GM18951 (cell line): Measurements from ENCODE around the gene CLEC11A.

Experiments
- POLR2A ChIP-seq: IDR thresholded peaks from 4 replicates; pipeline ENCODE4 v1.6.1; 2011; ENCODE audit warnings: mild to moderate bottlenecking; ENCODE audit not compliant: insufficient read length, insufficient read depth; ENCODE audit errors: extremely low read depth
- in situ Hi-C: fragments of 300-500 bp; cut with MboI; formaldehyde crosslinking; loops from one replicate; pipeline ENCODE4 v1.12.0; 2022; ENCODE audit warnings: low sequenced_read_pairs, mixed read lengths, inconsistent platforms; ENCODE audit not compliant: unreplicated experiment

The CLEC11A gene

DNA sequence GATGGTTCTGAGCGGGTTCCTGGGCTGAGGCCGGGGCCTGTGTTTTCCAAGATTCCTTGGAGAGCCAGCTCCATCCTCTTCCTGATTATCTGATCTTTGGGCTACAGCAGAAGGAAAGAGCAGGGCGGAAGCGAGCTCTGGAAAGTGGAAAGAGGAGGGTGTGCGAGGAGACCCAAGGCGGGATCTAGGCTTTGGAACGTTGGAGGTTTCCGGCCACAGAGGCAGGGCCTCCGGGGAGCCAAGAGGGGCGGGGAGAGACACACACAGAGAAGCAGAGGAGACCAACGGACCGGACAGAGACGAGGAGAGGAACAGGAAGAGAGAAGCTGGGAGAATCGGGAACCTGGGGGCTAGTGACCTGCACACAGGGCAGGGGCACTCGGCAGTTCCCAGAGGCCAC, at the start of gene CLEC11A:
Gene CLEC11A (plus strand): TSS at position 296 of the 400 bp plus-strand sequence. CDS start 162 bp downstream, outside the sequence.
- TF ChIP-seq POLR2A: no peak
- in situ Hi-C loops: no loop called here

- TF ChIP-seq POLR2A: no peak
- in situ Hi-C loops: no loop called here
Observed at GRCh38 chr19:50676625-50677197, 46.5 kb upstream of the CLEC11A start.

DNA sequence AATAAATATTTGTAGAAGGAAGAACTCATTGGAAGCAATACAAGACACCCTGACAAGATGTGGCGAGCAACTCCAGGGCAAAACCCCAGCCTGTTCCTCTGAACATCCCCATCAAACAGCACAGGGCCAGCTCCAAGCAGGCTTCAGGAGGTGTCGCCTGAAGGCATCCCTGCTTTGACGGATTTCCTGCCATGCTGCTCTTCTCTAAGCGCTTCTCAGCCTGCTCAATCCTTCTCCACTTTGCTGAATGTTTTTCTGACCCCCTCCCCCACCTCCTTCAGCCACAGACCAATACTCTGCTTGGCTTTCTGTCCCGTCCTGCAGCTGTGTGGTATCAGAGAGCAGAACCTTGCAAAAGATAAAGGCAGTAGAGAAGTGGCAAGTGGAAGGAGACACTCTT, 45.5 kb upstream of the CLEC11A start:
- no peak for TF ChIP-seq POLR2A
- in situ Hi-C loops: no loop called here

GRCh38 chr19:50678323-50678722, 44.8 kb upstream of the CLEC11A start:
- in situ Hi-C loops: no loop called here

GRCh38 chr19:50679177-50680125, 43.7 kb upstream of the CLEC11A start:
- in situ Hi-C loops: no loop called here
- TF ChIP-seq POLR2A: no peak

More at GRCh38 chr19:50678323-50678722, 44.8 kb upstream of the CLEC11A start:
- no peak for TF ChIP-seq POLR2A

DNA sequence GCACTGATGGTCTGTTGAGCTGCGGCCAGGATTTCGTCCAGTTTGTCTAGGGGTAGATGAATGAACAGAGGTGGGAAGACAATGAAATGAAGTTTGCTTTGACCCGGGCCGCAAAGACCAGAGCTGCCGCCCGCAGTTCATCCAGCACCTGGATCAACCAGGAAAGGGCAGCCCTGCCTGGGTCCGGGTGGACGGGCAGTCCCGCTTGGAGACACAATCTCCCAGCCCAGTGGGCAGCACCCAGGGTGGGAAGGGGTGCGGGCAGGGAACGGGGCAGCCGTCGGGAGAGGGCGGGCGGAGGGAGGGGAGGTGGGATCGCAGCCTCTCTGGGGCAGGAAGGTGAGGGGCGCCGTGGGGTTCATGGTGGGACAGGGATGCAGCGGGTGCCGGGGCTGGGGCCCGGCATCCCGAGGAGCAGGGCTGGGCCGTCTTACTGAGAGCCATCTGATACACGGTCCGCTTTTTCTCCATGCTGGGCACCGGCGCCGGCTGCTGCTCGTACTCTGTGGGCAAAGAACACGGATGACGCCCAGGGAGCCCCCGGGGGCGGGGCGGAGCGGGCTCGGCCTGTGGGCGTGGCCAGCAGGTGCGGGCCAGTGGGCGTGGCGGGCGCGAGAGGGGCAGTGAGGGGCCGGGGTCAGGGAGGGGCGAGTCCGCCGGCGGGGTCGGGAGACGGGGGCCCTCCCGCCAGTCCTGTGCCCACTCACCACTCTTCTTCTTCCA, 36.7 kb upstream of the CLEC11A start:
- in situ Hi-C loops: no loop called here
- TF ChIP-seq POLR2A: no peak

GRCh38 chr19:50688766-50689165, 34.4 kb upstream of the CLEC11A start:
- in situ Hi-C loops: no loop called here
- TF ChIP-seq POLR2A: no peak

- TF ChIP-seq POLR2A: no peak
- in situ Hi-C loops: no loop called here
Observed at GRCh38 chr19:50690439-50690838, 32.7 kb upstream of the CLEC11A start.

GRCh38 chr19:50693064-50693975, 29.8 kb upstream of the CLEC11A start:
- no peak for TF ChIP-seq POLR2A
- in situ Hi-C loops: no loop called here

GRCh38 chr19:50694815-50695145, 28.4 kb upstream of the CLEC11A start:
- no peak for TF ChIP-seq POLR2A
- in situ Hi-C loops: no loop called here

- in situ Hi-C loops: no loop called here
- no peak for TF ChIP-seq POLR2A
Observed at GRCh38 chr19:50695251-50696093, 27.7 kb upstream of the CLEC11A start.

DNA sequence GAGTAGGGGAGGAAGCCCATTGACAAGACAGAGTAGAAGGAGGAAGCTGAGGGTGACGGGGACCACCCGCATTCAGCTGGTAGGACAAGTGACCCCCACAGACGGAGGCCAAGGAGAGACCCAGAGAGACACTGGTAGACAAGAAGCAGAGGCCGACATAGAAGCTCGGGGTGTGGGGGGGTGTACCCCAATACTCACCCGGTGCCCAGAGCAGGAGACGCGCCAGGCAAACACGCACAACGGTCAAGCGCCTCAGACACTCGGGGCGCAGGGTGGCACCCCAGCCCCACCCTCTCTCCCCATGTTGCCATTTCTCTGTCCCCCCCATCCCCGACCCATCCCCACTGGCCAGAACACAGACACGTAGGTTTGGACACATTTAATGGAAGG, 27.1 kb upstream of the CLEC11A start:
- no peak for TF ChIP-seq POLR2A
- in situ Hi-C loops: no loop called here
